ENCODE data around the gene PALB2.
"Not testable (repeated sequence)": the region's sequence is repeated elsewhere in the genome, so short reads cannot be mapped to it uniquely, and the experiment has no call there.

Gene PALB2

GRCh38 chr16:23631874-23632273 is 9.2 kb downstream of the PALB2 start:
- not testable (repeated sequence) for H3K14ac ChIP-seq (ENCODE audit: low read length in 2 of 2); H3K27me3 ChIP-seq (ENCODE audit: control insufficient read depth in 1 of 2, insufficient read depth in 1 of 2, low read length in 2 of 2); DNase-seq; H2BK12ac ChIP-seq (ENCODE audit: low read length in 2 of 2); H3K4me2 ChIP-seq (ENCODE audit: low read length, poor library complexity, severe bottlenecking); H3K9me3 ChIP-seq (ENCODE audit: control insufficient read depth, low read length); H3K4me3 ChIP-seq (ENCODE audit: insufficient read depth in 1 of 2, low read depth in 1 of 2, low read length in 2 of 2); H3K4ac ChIP-seq (ENCODE audit: low read depth in 1 of 2, low read length in 2 of 2); H2BK120ac ChIP-seq (ENCODE audit: low read depth, low read length); H2AFZ ChIP-seq (ENCODE audit: low read depth, low read length); H3K27ac ChIP-seq (ENCODE audit: low read length, poor library complexity, severe bottlenecking); H2AK5ac ChIP-seq (ENCODE audit: low read length, severe bottlenecking); H3K4me1 ChIP-seq (ENCODE audit: control insufficient read depth, insufficient read depth, low read depth, low read length); H2BK5ac ChIP-seq (ENCODE audit: low read depth, low read length, poor library complexity, severe bottlenecking); H2BK15ac ChIP-seq (ENCODE audit: low read depth, poor library complexity, severe bottlenecking); H3K9ac ChIP-seq (ENCODE audit: low read length); H4K91ac ChIP-seq (ENCODE audit: low read length); H4K8ac ChIP-seq (ENCODE audit: low read length); H3K18ac ChIP-seq (ENCODE audit: low read depth in 1 of 2, low read length in 2 of 2); H3K23ac ChIP-seq (ENCODE audit: low read length in 2 of 2)
- Histone ChIP-seq H3K36me3 (ENCODE audit: control insufficient read depth in 1 of 2, insufficient read depth in 2 of 2, low read depth in 1 of 2, low read length in 2 of 2) (peaks cover 23 to 81% of the 10 kb centered on the region in 2 experiments), H3K79me1 (replicated peaks; ENCODE audit: low read length, poor library complexity, severe bottlenecking) (peaks cover 22% of the 10 kb centered on the region)
- WGBS = 100% methylated on average over 1 of the region's 3 CpGs

GRCh38 chr16:23629516-23629915 is 11.6 kb downstream of the PALB2 start:
- Histone ChIP-seq H3K27ac (ENCODE audit: low read length, poor library complexity, severe bottlenecking) (no peak overlapping the region), H3K9ac (ENCODE audit: low read length) (no peak overlapping the region), H3K36me3 (ENCODE audit: control insufficient read depth in 1 of 2, insufficient read depth in 2 of 2, low read depth in 1 of 2, low read length in 2 of 2) (peaks cover 34 to 76% of the 10 kb centered on the region in 2 experiments), H3K79me1 (replicated peaks; ENCODE audit: low read length, poor library complexity, severe bottlenecking) (peaks cover 23% of the 10 kb centered on the region), H2BK5ac (ENCODE audit: low read depth, low read length, poor library complexity, severe bottlenecking) (no peak overlapping the region), H3K4me3 (ENCODE audit: insufficient read depth in 1 of 2, low read depth in 1 of 2, low read length in 2 of 2) (no peak overlapping the region), H3K14ac (ENCODE audit: low read length in 2 of 2) (no peak overlapping the region), H2BK15ac (ENCODE audit: low read depth, poor library complexity, severe bottlenecking) (no peak overlapping the region), H4K91ac (ENCODE audit: low read length) (no peak overlapping the region), H3K27me3 (ENCODE audit: control insufficient read depth in 1 of 2, insufficient read depth in 1 of 2, low read length in 2 of 2) (no peaks in the 10 kb centered on the region), H4K8ac (ENCODE audit: low read length) (no peak overlapping the region), H3K4ac (ENCODE audit: low read depth in 1 of 2, low read length in 2 of 2) (no peak overlapping the region), H3K23ac (ENCODE audit: low read length in 2 of 2) (no peak overlapping the region), H3K4me2 (ENCODE audit: low read length, poor library complexity, severe bottlenecking) (no peak overlapping the region), H2AFZ (ENCODE audit: low read depth, low read length) (no peak overlapping the region), H2AK5ac (ENCODE audit: low read length, severe bottlenecking) (no peak overlapping the region), H2BK12ac (ENCODE audit: low read length in 2 of 2) (no peak overlapping the region), H3K9me3 (ENCODE audit: control insufficient read depth, low read length) (no peaks in the 10 kb centered on the region), H3K18ac (ENCODE audit: low read depth in 1 of 2, low read length in 2 of 2) (no peak overlapping the region), H2BK120ac (ENCODE audit: low read depth, low read length) (no peak overlapping the region), H3K4me1 (ENCODE audit: control insufficient read depth, insufficient read depth, low read depth, low read length) (no peaks in the 10 kb centered on the region)
- 99% methylated on average over 8 of the region's 8 CpGs for WGBS
- DNase-seq = no peak

- Histone ChIP-seq H4K8ac (ENCODE audit: low read length) (no peak overlapping the region), H2BK12ac (ENCODE audit: low read length in 2 of 2) (no peak overlapping the region), H3K9me3 (ENCODE audit: control insufficient read depth, low read length) (no peaks in the 10 kb centered on the region), H3K79me1 (replicated peaks; ENCODE audit: low read length, poor library complexity, severe bottlenecking) (peaks cover 19% of the 10 kb centered on the region), H2BK5ac (ENCODE audit: low read depth, low read length, poor library complexity, severe bottlenecking) (no peak overlapping the region), H4K91ac (ENCODE audit: low read length) (no peak overlapping the region), H3K27me3 (ENCODE audit: control insufficient read depth in 1 of 2, insufficient read depth in 1 of 2, low read length in 2 of 2) (no peaks in the 10 kb centered on the region), H3K4ac (ENCODE audit: low read depth in 1 of 2, low read length in 2 of 2) (no peak overlapping the region), H3K4me2 (ENCODE audit: low read length, poor library complexity, severe bottlenecking) (no peak overlapping the region), H2AFZ (ENCODE audit: low read depth, low read length) (no peak overlapping the region), H2AK5ac (ENCODE audit: low read length, severe bottlenecking) (no peak overlapping the region), H2BK15ac (ENCODE audit: low read depth, poor library complexity, severe bottlenecking) (no peak overlapping the region), H2BK120ac (ENCODE audit: low read depth, low read length) (no peak overlapping the region), H3K14ac (ENCODE audit: low read length in 2 of 2) (no peak overlapping the region), H3K4me1 (ENCODE audit: control insufficient read depth, insufficient read depth, low read depth, low read length) (no peaks in the 10 kb centered on the region), H3K27ac (ENCODE audit: low read length, poor library complexity, severe bottlenecking) (no peak overlapping the region), H3K4me3 (ENCODE audit: insufficient read depth in 1 of 2, low read depth in 1 of 2, low read length in 2 of 2) (no peak overlapping the region), H3K18ac (ENCODE audit: low read depth in 1 of 2, low read length in 2 of 2) (no peak overlapping the region), H3K23ac (ENCODE audit: low read length in 2 of 2) (no peak overlapping the region), H3K9ac (ENCODE audit: low read length) (no peak overlapping the region), H3K36me3 (ENCODE audit: control insufficient read depth in 1 of 2, insufficient read depth in 2 of 2, low read depth in 1 of 2, low read length in 2 of 2) (peaks cover 41 to 86% of the 10 kb centered on the region in 2 experiments)
- DNase-seq = no peak
Observed at GRCh38 chr16:23624092-23624491, 17.0 kb downstream of the PALB2 start.

GRCh38 chr16:23615805-23616204 is 25.3 kb downstream of the PALB2 start:
- Histone ChIP-seq H2AK5ac (ENCODE audit: low read length, severe bottlenecking) (peak overlapping the region; percentile 44), H3K79me1 (replicated peaks; ENCODE audit: low read length, poor library complexity, severe bottlenecking) (peaks cover 12% of the 10 kb centered on the region), H3K18ac (ENCODE audit: low read depth in 1 of 2, low read length in 2 of 2) (no peak overlapping the region), H2BK12ac (ENCODE audit: low read length in 2 of 2) (no peak overlapping the region), H3K14ac (ENCODE audit: low read length in 2 of 2) (no peak overlapping the region), H3K27ac (ENCODE audit: low read length, poor library complexity, severe bottlenecking) (peak overlapping the region; percentile 28), H4K91ac (ENCODE audit: low read length) (no peak overlapping the region), H3K4me1 (ENCODE audit: control insufficient read depth, insufficient read depth, low read depth, low read length) (peaks cover 3% of the 10 kb centered on the region), H3K23ac (ENCODE audit: low read length in 2 of 2) (no peak overlapping the region), H2BK15ac (ENCODE audit: low read depth, poor library complexity, severe bottlenecking) (no peak overlapping the region), H2AFZ (ENCODE audit: low read depth, low read length) (no peak overlapping the region), H3K4me2 (ENCODE audit: low read length, poor library complexity, severe bottlenecking) (no peak overlapping the region), H3K9ac (ENCODE audit: low read length) (no peak overlapping the region), H3K9me3 (ENCODE audit: control insufficient read depth, low read length) (no peaks in the 10 kb centered on the region), H3K4ac (ENCODE audit: low read depth in 1 of 2, low read length in 2 of 2) (no peak overlapping the region), H3K27me3 (ENCODE audit: control insufficient read depth in 1 of 2, insufficient read depth in 1 of 2, low read length in 2 of 2) (no peaks in the 10 kb centered on the region), H4K8ac (ENCODE audit: low read length) (no peak overlapping the region), H3K4me3 (ENCODE audit: insufficient read depth in 1 of 2, low read depth in 1 of 2, low read length in 2 of 2) (no peak overlapping the region), H3K36me3 (ENCODE audit: control insufficient read depth in 1 of 2, insufficient read depth in 2 of 2, low read depth in 1 of 2, low read length in 2 of 2) (peaks cover 17 to 76% of the 10 kb centered on the region in 2 experiments), H2BK120ac (ENCODE audit: low read depth, low read length) (no peak overlapping the region), H2BK5ac (ENCODE audit: low read depth, low read length, poor library complexity, severe bottlenecking) (no peak overlapping the region)
- DNase-seq = no peak
- WGBS = 94% methylated on average over 9 of the region's 9 CpGs
